Stomach smooth muscle (tissue), 2 donors: ENCODE results near the gene FJX1.

Experiments
- H3K27ac ChIP-seq: one replicate; pipeline ENCODE4 v1.7.0; 2013; ENCODE audit warnings: mild to moderate bottlenecking, low read length, inconsistent platforms
- H3K27me3 ChIP-seq, 2 donors: one replicate each; pipeline ENCODE4 v1.7.0; 2013; ENCODE audit warnings: low read length in 2 of 2; ENCODE audit not compliant: insufficient read depth in 2 of 2, control insufficient read depth in 1 of 2
- H3K36me3 ChIP-seq, 2 donors: one replicate each; pipeline ENCODE4 v1.7.0; 2013; ENCODE audit warnings: low read length in 2 of 2; ENCODE audit not compliant: control insufficient read depth in 2 of 2, insufficient read depth in 2 of 2
- H3K4me1 ChIP-seq: one replicate; pipeline ENCODE4 v1.7.0; 2013; ENCODE audit warnings: low read length; ENCODE audit not compliant: control insufficient read depth, insufficient read depth
- H3K4me3 ChIP-seq, 2 donors: one replicate each; pipeline ENCODE4 v1.7.0; 2013; ENCODE audit warnings: low read length in 2 of 2
- H3K9ac ChIP-seq, 2 donors: one replicate each; pipeline ENCODE4 v1.7.0; 2013; ENCODE audit warnings: low read length in 2 of 2, mild to moderate bottlenecking in 1 of 2
- H3K9me3 ChIP-seq, 2 donors: one replicate each; pipeline ENCODE4 v1.7.0; 2013; ENCODE audit warnings: low read length in 2 of 2; ENCODE audit not compliant: control insufficient read depth in 2 of 2
- donor health status: healthy.
- donor health status: Pancreatic carcinoma.

The FJX1 gene

GRCh38 chr11:35605706-35606105, 12.6 kb upstream of the FJX1 start:
- H3K27ac ChIP-seq: no peak overlapping the region

GRCh38 chr11:35606206-35606605, 12.1 kb upstream of the FJX1 start:
- no peak overlapping the region for H3K9ac ChIP-seq
- H3K27ac ChIP-seq: no peak overlapping the region
- peaks cover 3% of the 10 kb centered on the region for H3K4me1 ChIP-seq
- H3K4me3 ChIP-seq: no peak overlapping the region
- peaks cover 4 to 13% of the 10 kb centered on the region in 2 donors for H3K27me3 ChIP-seq
- H3K9me3 ChIP-seq: no peaks in the 10 kb centered on the region
- H3K36me3 ChIP-seq: no peaks in the 10 kb centered on the region

More at GRCh38 chr11:35605706-35606105, 12.6 kb upstream of the FJX1 start:
- Histone ChIP-seq H3K27me3 (peaks cover 4 to 13% of the 10 kb centered on the region in 2 donors), H3K4me3 (no peak overlapping the region), H3K9me3 (no peaks in the 10 kb centered on the region), H3K4me1 (peaks cover 3% of the 10 kb centered on the region), H3K36me3 (no peaks in the 10 kb centered on the region), H3K9ac (no peak overlapping the region)

- Histone ChIP-seq H3K9me3 (no peaks in the 10 kb centered on the region), H3K27me3 (peaks cover 4 to 13% of the 10 kb centered on the region in 2 donors), H3K9ac (no peak overlapping the region), H3K4me1 (peaks cover 3% of the 10 kb centered on the region), H3K4me3 (no peak overlapping the region), H3K27ac (no peak overlapping the region), H3K36me3 (no peaks in the 10 kb centered on the region)
Measured at GRCh38 chr11:35608502-35608901, 9.8 kb upstream of the FJX1 start.

GRCh38 chr11:35609656-35610055, 8.6 kb upstream of the FJX1 start:
- Histone ChIP-seq H3K9ac (no peak overlapping the region), H3K27me3 (peaks cover 6 to 13% of the 10 kb centered on the region in 2 donors), H3K4me3 (no peak overlapping the region), H3K36me3 (no peaks in the 10 kb centered on the region), H3K9me3 (no peaks in the 10 kb centered on the region), H3K4me1 (peaks cover 3% of the 10 kb centered on the region), H3K27ac (no peak overlapping the region)

DNA sequence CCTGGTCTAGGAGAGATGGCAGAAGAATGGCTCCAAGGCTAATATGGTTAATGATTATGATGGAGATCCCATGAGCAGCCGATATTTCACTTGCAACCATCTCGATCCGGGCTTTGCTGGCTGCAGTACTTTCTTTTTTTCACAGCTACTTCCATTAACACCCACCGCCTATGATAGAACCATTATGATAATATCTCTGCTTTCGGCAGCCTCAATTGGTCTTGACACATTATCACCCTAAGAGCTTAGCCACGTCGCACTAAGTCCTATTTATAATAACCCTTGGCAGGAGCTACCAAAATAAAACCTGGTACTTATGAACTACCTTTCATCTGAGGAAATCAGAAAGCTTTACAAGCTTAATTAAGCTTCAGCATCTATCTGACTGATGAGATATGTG, 7.6 kb upstream of the FJX1 start:
- Histone ChIP-seq H3K4me1 (peaks cover 3% of the 10 kb centered on the region), H3K36me3 (no peaks in the 10 kb centered on the region), H3K9ac (no peak overlapping the region), H3K27ac (no peak overlapping the region), H3K4me3 (no peak overlapping the region), H3K9me3 (no peaks in the 10 kb centered on the region), H3K27me3 (peaks cover 6 to 11% of the 10 kb centered on the region in 2 donors)

DNA sequence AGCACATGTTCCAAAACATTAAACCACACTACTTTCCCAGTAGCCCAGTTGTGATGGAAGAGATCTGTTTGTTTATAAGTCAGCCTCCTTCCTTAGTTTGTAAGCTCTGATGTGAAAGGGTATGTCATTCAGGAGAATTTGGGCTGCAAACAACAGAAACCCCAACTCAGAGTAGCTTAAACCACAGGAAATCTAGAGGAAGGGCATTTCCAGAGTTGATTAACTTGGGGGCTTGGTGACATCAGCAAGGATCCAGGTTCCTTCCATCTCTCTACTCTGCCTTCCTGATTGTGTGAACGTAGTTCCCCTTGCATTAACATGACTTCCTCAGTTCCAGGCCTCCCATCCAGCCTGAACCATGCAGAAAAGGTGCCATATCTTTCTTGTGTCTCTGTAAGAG, 6.5 kb upstream of the FJX1 start:
- H3K9me3 ChIP-seq: no peaks in the 10 kb centered on the region
- H3K4me3 ChIP-seq: no peak overlapping the region
- H3K4me1 ChIP-seq: no peaks in the 10 kb centered on the region
- no peak overlapping the region for H3K9ac ChIP-seq
- H3K36me3 ChIP-seq: no peaks in the 10 kb centered on the region
- H3K27ac ChIP-seq: no peak overlapping the region
- H3K27me3 ChIP-seq: peaks cover 6 to 11% of the 10 kb centered on the region in 2 donors

- peaks cover 21% of the 10 kb centered on the region for H3K4me1 ChIP-seq
- H3K9ac ChIP-seq: no peak overlapping the region
- H3K27ac ChIP-seq: no peak overlapping the region
Measured at GRCh38 chr11:35614939-35615569, 3.2 kb upstream of the FJX1 start.

GRCh38 chr11:35615921-35616900, 2.0 kb upstream of the FJX1 start:
- H3K36me3 ChIP-seq: no peaks in the 10 kb centered on the region
- H3K27me3 ChIP-seq: peaks cover 10 to 18% of the 10 kb centered on the region in 2 donors
- no peak overlapping the region for H3K27ac ChIP-seq
- peaks cover 25% of the 10 kb centered on the region for H3K4me1 ChIP-seq
- no peak overlapping the region for H3K9ac ChIP-seq
- H3K4me3 ChIP-seq: no peak overlapping the region
- no peaks in the 10 kb centered on the region for H3K9me3 ChIP-seq

More at GRCh38 chr11:35614939-35615569, 3.2 kb upstream of the FJX1 start:
- Histone ChIP-seq H3K9me3 (no peaks in the 10 kb centered on the region), H3K36me3 (no peaks in the 10 kb centered on the region), H3K27me3 (peaks cover 7 to 15% of the 10 kb centered on the region in 2 donors), H3K4me3 (no peak overlapping the region)

- Histone ChIP-seq H3K4me3 (peak overlapping the region; percentile 50 to 75), H3K4me1 (peaks cover 25% of the 10 kb centered on the region), H3K36me3 (no peaks in the 10 kb centered on the region), H3K27me3 (peaks cover 12 to 28% of the 10 kb centered on the region in 2 donors), H3K9ac (no peak overlapping the region), H3K9me3 (no peaks in the 10 kb centered on the region), H3K27ac (no peak overlapping the region)
Measured at GRCh38 chr11:35617316-35617686, 959 bp upstream of the FJX1 start.

DNA sequence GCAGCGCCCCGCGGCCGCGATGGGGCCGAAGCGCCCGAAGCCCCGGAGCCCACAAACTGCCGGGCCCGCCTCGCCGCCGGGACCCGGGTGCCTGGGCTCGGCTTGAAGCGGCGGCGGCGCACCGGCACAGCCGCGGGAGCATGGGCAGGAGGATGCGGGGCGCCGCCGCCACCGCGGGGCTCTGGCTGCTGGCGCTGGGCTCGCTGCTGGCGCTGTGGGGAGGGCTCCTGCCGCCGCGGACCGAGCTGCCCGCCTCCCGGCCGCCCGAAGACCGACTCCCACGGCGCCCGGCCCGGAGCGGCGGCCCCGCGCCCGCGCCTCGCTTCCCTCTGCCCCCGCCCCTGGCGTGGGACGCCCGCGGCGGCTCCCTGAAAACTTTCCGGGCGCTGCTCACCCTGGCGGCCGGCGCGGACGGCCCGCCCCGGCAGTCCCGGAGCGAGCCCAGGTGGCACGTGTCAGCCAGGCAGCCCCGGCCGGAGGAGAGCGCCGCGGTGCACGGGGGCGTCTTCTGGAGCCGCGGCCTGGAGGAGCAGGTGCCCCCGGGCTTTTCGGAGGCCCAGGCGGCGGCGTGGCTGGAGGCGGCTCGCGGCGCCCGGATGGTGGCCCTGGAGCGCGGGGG, 346 bp downstream of the FJX1 start:
- Histone ChIP-seq H3K27me3 (peaks cover 14 to 28% of the 10 kb centered on the region in 2 donors), H3K9ac (no peak overlapping the region), H3K9me3 (no peaks in the 10 kb centered on the region), H3K4me3 (peak overlapping the region; percentile 68 to 75), H3K27ac (no peak overlapping the region), H3K36me3 (no peaks in the 10 kb centered on the region), H3K4me1 (peaks cover 25% of the 10 kb centered on the region)
